HG03575 (cell line): Measurements from ENCODE around the gene LONRF2.

Source experiments
- ATAC-seq: cut with Tn5 transposase; IDR thresholded peaks from one replicate; pipeline ENCODE4 v1.9.1; 2021; ENCODE audit not compliant: unreplicated experiment, insufficient number of reproducible peaks, low FRiP score; ENCODE audit errors: extremely low read depth

The LONRF2 gene

DNA sequence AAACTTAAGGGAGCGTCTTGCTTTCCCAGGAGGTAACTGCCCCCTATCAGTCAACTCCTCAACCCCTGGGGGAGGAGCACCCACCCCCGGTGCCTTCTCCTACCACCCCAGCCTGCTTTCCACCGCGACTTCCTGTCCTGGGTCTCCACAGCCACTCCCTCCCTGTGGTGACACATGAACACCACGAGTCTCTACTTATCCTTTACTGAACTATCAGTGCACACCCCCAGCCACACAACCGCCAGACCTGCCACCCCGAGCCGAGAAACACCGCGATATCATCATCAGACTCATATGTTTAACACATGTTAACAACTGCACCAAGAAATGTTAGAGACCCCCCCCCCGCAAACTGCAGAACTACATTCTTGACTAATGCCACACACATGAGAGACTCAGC is 43.3 kb downstream of the LONRF2 start:
- ATAC-seq = no peak

DNA sequence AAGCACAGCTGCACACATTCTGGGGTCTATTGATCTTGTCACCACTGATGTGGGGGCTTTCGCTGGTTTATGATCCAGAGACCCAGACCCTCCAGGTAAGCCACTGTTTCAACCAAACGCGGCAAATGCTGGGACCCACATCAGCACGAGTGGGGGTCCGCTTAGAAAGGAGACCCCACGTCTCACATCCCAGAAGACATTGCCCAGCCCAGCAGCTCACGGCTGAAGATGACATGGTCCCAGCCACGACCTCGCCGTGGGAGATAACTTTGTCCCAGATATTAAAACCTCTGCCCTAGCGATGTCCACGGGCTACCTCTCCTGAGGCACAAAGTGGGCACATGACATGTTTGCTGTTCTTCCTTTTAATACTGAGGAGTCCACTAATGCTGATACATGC is 43.8 kb downstream of the LONRF2 start:
- no peak for ATAC-seq

DNA sequence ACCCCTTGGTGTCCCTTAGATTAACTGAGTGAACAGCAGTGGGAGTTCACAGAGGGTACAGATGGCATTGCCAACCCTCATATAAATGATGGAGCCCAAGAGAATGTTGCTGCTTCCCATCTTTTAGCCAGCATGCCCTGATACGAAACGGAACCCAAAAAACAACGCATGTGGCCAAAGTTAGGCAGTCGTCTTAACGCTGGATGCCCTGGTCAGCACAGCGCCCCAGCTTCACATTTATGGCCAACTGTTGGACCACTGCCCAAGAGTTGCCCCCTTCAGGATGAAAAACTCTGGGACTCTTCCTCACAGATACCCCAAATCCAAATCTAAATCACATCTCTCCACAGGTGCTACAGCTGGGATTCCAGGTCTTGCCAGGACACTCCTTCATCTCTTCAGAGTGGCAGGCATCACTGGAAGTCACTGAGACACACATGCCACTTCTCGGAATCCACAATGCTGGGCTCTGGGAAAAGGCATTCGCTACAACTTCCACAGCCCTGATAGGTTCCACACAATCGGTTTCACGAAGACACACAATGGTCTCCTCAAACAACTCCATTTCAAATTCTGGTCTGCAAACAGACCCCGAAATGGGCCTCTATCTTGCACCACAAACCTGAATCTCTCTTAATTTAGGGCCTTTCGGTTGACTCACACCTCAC is 44.6 kb downstream of the LONRF2 start:
- no peak for ATAC-seq

DNA sequence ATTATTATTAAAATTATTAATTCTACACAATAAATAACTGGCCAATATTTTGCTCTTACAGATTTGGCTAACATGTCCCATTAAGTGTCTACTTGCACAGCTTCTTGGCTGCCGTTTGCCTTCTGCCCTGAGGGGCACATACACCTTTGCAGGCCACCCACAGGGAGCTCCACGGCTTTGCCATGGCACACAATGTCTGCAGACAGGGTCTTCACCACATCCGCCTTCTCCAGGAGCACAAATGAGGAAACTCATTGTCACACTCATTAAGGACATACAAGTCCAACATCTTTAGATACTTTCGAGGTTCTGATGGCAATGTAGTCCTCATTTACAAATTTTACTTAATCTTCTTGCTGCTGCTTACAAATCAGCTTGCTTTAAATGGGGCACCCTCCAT is 45.6 kb downstream of the LONRF2 start:
- ATAC-seq = no peak

DNA sequence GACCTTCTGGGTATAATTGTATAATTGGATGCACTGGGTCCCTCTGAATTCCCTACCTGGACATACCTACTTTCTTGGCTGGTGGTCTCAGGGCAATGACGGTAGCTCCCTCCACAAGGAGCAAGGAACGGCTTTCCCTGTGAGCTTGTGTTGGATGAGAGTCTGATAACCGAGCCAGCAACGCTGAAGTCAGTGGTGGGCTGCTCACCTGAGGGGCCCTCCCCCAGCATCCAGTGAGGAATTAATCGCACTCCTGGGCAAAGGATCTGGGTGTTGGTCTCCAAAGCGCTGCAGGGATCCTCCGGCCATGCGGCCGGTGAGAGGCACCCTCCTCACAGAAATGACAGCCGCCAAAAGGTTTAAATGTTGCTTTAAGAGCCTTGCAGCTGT is 47.1 kb downstream of the LONRF2 start:
- no peak for ATAC-seq

DNA sequence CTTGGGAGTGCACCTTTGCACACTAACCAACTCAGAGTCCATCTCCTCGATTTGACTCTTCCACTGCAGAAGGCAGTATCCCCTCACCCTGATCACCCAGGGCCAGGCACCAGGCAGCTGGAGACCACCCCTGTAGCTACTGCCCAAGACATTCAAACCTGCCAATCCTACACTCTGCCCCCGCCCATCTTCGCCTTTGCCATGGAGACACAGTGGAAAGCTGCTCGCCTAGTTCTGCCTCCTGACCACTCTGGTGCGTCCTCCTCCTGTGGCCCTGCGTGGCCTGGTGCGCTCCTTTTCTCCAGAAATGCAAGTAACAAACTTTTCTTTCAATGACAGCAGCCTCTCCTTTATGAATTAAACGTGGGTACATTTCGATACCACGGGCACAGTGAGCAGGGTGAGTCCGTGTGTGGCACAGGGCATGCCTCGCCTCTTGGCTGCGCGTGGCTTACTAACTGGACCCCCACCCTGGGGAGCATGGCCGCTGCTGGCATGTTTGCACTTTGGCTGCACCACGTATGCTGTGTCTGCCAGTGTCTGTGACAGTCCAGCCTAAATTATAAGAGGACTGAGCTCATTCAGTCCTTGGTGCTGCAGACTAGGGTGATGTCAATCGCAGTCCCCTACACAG is 47.6 kb downstream of the LONRF2 start:
- no peak for ATAC-seq

DNA sequence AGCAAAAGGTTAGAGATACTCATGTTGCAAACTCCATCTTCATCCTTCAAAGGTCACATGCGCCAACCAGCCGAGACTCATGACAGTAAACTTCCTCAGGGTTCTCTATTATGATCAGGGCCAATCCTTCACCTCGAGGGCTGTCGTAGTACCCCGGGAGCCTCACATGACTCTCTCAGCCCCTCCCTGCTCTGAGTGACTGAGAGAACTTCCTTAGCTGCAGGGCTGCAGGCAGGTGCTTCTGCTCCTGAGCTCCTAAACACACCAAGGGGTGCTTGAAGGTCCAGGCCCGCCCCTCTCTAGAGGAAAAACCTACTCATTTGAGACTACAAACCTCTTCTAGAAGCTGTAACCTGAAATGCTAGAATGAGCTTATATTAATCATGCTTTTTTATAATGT is 48.2 kb downstream of the LONRF2 start:
- no peak for ATAC-seq

DNA sequence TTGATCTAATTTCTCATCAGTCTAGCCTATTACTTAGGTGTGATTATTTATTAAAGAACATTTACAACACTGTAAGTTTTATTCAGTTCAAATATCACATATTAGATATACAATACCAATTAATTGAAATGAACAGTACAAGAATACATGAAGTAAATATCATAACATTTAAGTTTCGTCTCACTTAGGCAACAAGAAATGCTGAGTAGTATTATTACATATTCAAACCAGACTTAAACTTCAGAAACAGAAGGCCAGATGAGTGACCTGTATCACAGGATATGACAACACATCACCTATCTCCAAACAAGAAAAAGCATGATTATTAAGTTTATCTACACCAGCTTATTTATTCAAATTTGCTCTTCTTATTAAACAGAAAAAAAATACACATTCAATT is 48.9 kb downstream of the LONRF2 start:
- ATAC-seq = no peak

DNA sequence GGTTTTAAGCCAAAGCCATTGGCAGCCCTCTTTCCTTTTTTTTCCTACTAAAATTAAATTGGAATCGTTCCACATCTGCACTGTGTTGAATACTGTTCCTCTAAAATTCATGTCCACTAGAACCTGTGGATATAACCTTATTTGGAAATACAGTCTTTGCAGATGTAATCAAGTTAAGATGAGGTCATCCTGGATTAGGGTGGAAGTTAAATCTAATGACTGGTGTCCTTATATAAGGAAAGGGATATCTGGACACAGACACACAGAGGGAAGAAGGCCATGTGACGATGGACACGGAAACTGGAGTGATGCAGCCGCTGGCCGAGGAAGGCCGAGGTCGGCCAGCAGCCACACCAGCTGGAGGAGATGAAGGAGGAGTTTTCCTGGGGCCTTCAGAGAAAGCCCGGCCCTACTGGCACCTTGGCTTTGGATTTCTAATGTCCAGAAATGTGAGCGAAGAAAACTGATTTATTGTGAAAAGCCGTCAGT is 49.4 kb downstream of the LONRF2 start:
- ATAC-seq = no peak

DNA sequence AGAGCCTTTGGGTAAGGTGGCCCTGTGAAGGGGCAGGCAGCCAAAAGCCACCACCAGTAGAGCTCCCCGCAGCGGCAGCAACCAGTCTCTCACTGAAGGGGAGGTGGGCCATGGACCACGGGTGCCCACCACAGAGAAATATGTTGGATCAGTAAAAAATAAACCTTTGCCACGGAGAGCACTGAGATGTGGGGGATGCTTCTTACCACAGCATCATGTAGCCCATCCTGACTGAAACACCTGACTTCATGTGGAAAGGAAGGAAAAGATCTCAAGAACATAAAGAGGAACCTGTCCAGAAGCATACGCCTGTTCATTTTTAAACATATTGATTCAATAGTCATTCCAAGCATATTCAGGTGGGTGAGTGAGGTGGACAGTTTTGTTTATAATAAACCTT is 51.1 kb downstream of the LONRF2 start:
- no peak for ATAC-seq

DNA sequence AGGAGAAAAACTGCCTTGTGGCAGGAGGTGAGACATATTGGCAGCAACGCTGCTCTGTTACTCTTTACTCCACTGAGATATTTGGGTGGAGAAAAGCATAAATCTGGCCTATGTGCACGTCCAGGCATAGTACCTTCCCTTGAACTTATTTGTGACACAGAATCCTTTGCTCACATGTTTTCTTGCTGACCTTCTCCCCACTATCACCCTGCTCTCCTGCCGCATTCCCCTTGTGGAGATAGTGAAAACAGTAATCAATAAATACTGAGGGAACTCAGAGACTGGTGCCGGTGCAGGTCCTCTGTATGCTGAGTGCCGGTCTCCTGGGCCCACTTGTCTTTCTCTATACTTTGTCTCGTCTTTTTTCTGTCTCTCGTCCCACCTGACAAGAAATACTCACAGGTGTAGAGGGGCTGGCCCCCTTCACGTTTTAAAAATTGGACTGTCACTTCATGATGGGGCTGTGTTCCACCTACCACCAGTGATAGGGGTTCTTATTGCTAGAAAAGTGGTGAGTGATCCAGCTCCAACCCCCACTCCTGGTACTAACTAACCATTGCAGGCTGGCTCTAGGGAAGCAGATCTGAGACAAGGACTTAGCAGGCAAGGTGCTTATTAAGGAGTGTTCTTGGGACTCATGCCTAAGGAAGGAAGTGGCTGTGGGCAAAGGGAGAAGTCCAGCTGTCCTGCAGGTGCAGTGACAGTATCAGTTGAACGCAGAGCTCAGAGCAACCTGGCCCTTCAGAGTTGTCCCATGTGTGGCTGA is 51.7 kb downstream of the LONRF2 start:
- ATAC-seq = no peak

DNA sequence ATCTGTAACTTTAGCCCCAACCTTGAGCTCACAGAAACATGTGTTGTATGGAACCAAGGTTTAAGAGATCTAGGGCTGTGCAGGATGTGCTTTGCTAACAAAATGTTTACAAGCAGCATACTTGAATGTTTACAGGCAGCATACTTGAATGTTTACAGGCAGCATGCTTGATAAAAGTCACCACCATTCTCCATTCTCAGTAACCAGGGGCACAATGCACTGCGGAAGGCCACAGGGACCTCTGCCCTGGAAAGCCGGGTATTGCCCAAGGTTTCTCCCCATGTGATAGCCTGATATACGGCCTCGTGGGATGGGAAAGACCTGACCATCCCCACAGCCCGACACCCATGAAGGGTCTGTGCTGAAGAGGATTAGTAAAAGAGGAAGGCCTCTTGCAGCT is 52.4 kb downstream of the LONRF2 start:
- no peak for ATAC-seq

DNA sequence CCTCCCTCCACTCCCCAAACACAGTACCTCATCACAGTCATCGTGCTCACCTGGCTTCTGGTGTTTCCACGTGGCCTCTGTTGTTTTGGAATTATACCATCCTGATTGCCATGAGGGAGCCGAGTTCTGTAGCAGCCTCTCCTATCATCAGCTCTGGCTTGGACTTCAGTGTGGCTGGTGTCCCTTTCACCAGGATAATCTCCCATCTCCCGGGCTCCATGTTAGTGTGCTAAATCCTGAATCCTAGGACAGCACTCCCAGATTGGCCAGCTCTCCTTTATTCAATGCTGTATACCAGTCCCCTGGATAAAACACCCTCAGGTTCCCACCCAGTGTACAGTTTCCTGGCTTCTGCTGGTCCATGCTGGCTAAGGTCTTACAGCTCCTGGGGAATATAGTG is 53.3 kb downstream of the LONRF2 start:
- ATAC-seq = no peak

DNA sequence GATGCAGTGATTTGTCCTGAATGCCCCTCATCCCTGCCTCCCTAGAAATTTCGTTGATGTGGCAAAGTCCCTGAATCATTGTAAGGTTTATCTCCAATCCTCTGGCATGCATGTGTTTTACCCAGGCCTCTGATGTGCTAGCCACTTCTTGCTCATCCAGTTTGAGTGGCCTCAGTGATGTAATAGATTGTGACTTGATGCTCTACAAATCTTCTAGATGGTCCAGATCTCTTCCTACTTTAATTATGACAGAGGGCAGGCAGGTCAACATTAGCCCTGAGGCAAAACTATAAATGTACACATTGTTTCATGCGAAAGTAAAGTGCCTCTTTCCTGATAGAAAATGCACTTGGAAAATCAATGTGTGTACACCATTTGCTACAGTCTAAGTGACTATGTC is 54.5 kb downstream of the LONRF2 start:
- ATAC-seq = no peak

DNA sequence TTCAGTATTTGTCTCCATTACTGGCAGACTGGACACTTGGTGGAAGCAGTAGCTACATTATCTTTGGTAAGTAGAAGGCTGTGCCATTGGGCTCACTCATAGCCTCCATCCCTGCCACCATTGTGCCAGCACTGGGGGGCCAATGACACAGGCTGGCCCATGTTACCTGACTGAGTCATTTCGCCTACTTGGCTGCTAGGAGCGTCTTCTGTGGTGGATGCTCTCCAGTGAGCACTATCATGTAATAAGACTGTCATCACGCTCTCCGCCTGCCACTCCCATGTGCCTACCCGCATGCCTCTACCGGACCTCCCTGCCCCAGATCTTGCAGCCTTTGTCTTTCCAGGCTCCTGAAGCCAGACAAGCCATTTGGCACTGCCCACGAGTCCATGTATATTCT is 56.2 kb downstream of the LONRF2 start:
- no peak for ATAC-seq

DNA sequence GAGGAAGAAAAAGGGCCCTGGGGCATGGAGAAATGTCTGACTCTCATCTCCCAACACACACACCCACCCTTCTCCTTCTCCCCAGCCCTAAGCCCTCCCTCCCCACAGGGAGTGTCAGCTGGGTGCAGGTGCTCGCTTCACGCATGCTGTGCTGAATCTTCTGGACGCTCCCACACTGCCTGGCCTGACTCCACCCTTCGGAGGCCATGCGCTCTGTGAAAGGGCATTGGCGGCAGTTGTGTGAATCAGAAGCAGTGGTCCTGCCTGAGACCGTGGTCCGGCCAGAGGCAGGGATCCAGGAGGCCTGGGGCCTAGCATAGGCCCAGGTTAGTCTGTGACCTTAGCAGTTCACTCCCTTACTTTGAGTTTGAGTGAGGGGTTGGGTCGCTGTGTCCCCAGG is 57.1 kb downstream of the LONRF2 start:
- no peak for ATAC-seq

DNA sequence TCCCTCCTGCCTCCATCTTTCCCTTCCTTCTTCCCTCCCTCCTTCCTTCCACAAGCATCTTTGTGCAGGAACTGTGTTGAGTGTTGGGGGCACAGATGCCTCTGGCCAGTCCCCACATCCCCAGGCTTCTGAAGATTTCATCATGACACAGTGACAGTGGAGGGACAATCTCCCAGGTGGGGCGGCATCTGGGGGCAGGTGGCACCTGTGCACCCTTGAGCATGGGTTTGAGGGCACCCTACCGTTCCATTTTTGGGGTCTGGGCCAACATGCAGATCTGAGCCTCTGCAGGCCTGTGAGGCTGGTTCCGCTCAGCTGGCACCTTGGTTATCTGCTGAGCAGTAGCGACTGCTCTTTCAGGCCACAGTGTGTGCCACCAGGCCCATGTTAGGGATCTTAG is 57.6 kb downstream of the LONRF2 start:
- ATAC-seq = no peak

DNA sequence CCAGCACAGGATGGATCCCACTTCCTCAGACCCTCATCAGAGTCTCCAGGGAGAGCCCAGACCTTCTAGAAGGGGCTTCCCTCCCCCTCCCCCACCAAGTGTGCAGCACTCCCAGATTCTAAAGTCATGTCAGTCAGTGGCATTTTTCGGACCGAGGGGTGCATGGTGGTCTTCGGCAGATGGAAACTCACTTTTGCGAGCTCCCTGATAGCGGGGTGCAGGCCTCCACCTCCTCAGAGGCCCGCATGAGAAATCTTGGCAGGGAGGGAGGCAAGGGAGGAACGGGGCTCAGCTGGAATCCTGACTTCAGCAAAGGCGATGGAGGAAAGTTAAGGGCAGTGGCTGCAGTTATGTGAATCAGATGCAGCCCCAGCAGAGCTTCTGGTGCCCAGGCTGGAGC is 58.2 kb downstream of the LONRF2 start:
- no peak for ATAC-seq

DNA sequence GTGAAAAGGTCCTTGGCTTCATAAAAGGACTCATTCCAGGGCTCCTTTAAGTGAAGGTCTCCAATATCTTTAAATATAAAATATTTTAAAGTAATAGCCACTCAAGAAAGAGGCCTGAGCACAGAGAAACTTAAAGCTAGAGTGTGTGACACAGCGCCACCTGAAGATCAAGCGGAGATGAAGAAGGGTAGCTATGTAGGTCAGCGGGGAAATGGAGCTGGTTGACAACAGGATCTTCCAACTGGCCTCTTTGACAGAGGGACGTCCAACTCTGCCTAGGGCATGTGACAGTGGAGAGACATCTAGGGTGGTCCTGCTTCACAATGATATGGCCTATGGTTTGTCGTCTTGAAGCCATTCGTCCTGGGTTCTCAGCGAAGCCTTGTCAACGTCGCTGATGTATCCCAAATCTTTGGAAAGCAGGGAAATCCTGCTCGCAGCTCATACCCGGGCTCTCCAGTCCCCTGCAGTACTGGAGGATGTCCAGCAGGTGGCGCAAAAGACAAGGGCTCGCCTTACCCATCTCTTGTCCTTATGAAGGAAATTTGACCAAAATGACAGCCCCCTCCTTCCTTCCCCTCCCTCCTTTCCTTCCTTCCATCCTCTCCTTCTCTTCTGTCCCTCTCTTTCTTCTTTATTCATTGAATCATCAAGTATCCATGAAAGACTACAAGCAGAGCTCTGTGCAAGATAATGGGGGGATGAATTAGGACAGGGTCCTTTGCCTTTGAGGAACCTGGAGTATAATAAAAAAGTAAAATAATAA is 59.6 kb downstream of the LONRF2 start:
- ATAC-seq = no peak

DNA sequence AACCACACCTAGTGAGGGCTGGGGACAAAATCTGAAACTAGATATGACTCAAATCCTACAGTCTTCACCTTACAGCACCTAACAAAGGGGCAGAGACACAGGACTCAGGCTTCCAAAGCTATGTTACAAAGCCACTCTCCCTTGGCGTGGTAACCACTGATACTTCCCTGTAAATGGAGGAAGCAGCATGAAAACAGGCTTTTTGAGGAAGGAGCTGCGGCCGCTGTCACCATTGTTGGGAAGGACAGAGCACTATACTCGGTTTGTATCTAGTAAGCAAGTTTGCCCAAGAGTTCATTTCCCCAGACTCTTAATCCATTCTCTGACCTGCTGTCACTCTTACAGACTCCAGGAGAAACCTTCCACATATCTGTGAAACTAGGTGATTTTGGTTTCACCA is 60.3 kb downstream of the LONRF2 start:
- ATAC-seq = no peak
